ENCODE measurements around the gene NEGR1.
"Not testable (repeated sequence)": the region's sequence is repeated elsewhere in the genome, so short reads cannot be mapped to it uniquely, and the experiment has no call there.

Gene NEGR1

GRCh38 chr1:72282271-72283021, at the start of gene NEGR1:
NEGR1 (minus strand) TSS chr1:72282539.
- DNase-seq (ENCODE audit: low read depth in 4 of 4, low spot score in 1 of 4) = peak in 1 of 4 experiments; percentile 37

DNA sequence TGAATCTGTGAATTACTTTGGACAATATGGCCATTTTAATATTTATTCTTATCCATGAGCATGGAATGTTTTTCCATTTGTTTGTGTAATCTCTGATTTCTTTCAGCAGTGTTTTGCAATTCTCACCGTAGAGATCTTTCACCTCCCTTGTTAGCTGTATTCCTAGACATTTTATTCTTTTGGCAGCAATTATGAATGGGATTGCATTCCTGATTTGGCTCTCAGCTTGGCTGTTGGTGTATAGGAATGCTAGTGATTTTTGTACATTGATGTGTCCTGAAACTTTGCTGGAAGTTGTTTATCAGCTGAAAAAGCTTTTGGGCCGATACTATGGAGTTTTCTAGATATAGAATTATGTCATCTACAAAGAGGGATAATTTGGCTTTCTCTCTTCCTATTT, 44.2 kb upstream of the NEGR1 start:
- no peak for DNase-seq (ENCODE audit: low read depth in 4 of 4, low spot score in 1 of 4)

GRCh38 chr1:72324451-72324850, 42.1 kb upstream of the NEGR1 start:
- DNase-seq (ENCODE audit: low read depth in 4 of 4, low spot score in 1 of 4) = no peak

DNA sequence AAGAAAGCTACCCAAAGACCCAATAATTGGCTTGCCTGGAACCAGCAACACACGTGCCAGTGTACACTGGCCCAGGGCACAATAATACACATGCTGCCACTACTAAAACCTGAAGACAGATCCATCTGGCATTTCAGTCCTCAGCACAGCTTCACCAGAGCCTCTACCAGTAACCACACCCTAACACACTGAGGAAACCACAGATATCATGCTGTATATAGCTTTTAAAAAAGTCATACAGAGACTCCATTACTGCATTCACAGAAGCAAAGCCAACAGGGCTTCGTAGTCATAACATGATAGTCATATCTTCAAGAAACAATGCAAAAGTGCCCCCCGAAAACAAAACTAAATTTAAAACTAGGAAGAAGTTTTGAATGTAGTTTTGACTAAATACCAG, 40.6 kb upstream of the NEGR1 start:
- DNase-seq (ENCODE audit: low read depth in 4 of 4, low spot score in 1 of 4) = no peak

- no peak for DNase-seq (ENCODE audit: low read depth in 4 of 4, low spot score in 1 of 4)
Measured at GRCh38 chr1:72296501-72296900, 14.2 kb upstream of the NEGR1 start.

- DNase-seq (ENCODE audit: low read depth in 4 of 4, low spot score in 1 of 4) = no peak
Measured at GRCh38 chr1:72288886-72289285, 6.5 kb upstream of the NEGR1 start.

DNA sequence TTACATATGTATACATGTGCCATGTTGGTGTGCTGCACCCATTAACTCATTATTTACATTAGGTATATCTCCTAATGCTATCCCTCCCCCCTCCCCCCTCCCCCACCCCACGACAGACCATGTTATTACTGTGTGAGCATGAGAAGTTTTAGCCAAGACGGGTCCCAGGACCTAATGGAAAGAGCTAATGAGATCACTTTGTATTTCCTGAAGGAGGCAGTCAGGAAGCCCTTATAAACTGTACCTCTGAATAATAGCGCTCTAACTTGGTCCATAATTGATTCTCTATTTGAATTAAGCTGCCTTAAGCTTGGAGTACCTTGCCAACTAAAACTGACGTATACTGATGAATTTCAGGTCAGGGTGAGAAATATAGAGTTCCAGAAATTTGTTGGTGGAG, 4.1 kb upstream of the NEGR1 start:
- no peak for DNase-seq (ENCODE audit: low read depth in 4 of 4, low spot score in 1 of 4)

GRCh38 chr1:72285074-72285425, 2.7 kb upstream of the NEGR1 start:
- DNase-seq (ENCODE audit: low read depth in 4 of 4, low spot score in 1 of 4) = no peak

DNA sequence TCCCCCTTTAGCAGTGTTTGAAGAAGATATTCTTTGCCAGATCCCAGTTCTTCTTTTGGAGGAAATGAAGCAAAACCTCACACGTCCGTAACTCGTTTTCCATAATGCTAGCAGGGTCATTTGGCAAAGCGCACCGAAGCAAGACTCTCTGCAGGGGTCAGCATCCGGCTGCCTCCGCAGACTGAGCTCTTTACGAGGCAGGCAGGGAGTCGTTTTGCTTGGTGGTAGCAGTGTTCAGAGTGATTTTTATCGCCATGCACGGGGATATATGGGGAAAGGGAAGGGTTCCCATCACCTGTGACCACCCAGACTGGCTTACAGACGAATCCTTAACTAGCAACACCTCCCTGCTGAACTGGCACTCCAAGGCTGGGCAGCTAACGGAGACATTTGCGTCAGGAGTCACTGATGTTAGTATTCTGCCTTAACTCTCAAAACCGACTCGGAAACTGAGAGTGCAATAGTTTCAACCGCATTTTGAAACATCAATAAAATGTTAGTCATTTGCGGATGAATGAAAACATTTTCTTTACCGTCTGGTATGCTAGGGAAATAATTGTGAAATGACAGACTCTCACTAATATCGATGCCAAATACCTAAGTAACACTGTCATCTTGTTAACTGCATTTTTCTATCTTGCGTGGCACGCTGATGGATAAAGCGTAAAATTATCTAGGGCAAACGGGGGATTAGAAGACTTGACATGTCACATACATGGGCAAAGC, 2.2 kb upstream of the NEGR1 start:
- no peak for DNase-seq (ENCODE audit: low read depth in 4 of 4, low spot score in 1 of 4)

- no peak for DNase-seq (ENCODE audit: low read depth in 4 of 4, low spot score in 1 of 4)
Measured at GRCh38 chr1:72284084-72284347, 1.7 kb upstream of the NEGR1 start.

DNA sequence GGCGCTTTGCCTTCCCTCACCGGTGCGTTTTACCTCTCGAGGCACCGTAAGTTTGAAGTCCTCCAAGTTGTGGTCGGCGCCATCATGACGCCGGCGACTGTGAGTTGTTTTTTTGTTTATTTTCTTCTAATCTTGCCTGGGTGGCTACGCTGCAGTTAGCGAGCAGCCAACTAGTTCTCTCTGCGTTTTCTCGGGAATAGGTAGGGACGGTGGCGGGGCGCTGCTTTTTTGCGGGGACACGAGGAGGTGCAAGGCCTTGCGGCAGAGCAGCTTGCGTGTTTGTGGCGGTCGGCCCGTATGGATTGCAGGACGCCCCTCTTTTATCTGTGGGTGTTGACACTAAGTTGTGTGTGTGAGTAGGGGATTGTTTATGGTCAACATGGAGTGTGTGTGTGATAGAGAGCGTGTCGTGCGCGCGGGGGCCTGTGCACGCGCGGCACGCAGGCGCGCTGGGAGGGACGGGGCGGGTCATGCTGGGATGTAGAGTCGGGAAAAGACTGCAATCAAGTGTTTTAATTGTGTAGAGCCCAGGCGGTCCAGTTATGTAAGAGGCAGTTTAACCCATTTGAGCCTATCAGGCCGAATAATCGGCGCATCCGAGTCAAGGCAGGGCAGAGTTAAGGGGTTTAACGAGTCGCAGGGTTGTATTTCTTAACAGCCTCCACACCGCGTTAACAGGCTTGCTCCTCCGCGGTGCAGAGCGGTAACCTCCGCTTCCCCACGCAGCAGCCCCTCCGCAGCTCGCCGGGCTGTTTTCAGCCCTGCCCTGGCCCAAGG, 1.2 kb upstream of the NEGR1 start:
- DNase-seq (ENCODE audit: low read depth in 4 of 4, low spot score in 1 of 4) = no peak

- DNase-seq (ENCODE audit: low read depth in 4 of 4, low spot score in 1 of 4) = no peak
Measured at GRCh38 chr1:72283022-72283306, 625 bp upstream of the NEGR1 start.

DNA sequence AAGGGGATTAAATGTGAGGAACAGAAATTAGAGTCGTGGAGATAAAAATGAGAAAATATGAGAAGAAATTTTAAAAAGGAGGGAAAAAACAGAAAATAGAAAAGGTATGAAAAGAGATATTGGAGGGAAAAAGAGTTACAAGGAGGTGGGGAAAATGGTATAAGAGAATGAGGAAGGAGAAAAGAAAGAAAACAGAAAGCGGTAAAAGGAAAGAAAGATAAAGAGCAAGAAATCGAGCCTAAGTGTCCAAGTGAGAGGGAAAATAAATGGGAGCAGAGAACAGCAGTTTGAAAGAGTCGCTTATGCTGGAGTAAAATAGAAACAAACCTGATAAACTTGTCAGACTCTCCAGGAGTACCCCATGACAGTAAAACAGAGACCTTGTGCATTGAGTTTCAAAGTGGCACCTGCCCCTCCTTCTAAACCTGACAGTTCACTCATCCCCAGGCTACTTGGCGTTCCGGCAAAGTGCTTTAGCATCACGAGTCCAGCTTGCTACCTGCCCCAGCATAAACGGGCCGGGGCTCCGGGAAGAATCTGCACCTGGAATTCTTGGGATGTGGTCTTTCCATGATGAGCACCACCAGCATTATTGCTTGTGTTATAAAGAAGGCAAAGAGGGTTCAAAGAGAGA, 585 bp downstream of the NEGR1 start:
- no peak for DNase-seq (ENCODE audit: low read depth in 4 of 4, low spot score in 1 of 4)

GRCh38 chr1:72281144-72281543, 1.2 kb downstream of the NEGR1 start:
- no peak for DNase-seq (ENCODE audit: low read depth in 4 of 4, low spot score in 1 of 4)

GRCh38 chr1:72280711-72281110, 1.6 kb downstream of the NEGR1 start:
- DNase-seq (ENCODE audit: low read depth in 4 of 4, low spot score in 1 of 4) = no peak

DNA sequence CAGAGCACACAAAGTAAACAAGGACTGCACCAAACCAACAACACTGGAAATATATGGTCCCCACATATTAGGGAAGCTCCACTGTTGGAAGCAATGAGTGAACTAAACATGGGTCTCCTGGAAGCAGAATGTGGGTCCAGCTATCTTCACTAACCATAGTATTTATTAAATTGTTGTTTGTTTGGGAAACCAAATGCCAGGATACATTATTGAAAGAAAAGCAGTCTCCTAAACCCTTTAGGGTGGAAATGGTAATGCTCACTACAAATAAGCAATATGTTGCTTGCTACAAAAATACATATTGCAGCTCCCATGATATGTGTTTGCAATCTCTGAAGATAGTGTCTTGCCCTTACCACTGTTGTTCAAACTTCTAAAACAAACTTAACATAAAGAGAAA, 2.2 kb downstream of the NEGR1 start:
- DNase-seq (ENCODE audit: low read depth in 4 of 4, low spot score in 1 of 4) = no peak

DNA sequence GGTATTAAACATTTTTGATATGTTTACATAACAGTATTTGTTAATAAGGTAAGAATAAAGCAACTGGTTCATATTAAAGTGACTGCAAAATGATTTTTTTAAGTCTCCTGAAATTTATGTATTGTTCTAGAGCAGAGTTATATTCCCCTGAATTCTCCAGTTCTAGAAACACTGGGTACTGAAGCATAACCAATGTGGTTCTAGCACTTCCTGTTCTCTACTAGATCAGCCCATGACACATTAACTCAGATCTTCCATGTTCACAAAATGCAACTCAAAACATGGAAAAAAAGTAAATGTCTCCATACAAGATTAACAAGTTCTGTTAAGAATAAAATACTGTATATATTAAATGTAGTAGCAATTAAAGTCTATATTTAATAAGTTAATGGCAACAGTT, 3.9 kb downstream of the NEGR1 start:
- DNase-seq (ENCODE audit: low read depth in 4 of 4, low spot score in 1 of 4) = no peak

DNA sequence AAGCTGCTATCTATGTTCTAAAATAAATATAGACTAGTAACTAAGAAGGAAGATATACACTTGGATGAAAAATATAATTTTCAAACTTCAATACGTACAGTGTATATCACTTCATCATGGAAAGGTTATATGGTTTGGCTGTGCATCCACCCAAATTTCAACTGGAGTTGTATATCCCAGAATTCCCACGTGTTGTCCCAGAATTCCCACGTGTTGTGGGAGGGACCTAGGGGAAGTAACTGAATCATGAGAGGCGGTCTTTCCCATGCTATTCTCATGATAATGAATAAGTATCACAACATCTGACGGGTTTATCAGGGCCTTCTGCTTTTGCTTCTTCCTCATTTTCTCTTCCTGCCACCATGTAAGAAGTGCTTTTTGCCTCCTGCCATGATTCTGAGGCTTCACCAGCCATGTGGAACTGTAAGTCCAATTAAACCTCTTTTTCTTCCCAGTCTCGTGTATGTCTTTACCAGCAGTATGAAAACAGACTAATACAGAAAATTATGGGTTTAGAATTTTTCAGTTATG, 10.7 kb downstream of the NEGR1 start:
- DNase-seq (ENCODE audit: low read depth in 4 of 4, low spot score in 1 of 4) = no peak

DNA sequence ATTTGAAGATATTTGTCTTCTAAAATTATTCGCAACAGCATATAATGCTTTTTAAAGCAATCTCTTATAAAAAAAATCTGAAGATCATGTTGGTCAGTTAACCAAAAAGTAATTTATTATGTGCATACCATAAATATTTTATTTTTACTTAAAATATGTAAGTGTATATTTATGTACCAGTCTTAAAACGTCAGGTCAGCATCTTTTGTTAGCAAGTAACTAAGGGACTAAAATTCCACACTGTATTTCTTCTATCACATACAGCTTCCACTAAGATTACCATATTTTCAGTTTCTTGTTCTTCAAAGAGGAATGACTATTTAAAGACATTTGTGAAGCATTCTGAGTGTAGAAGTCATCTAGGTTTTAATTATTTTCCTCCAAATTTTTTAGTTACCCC, 19.6 kb downstream of the NEGR1 start:
- no peak for DNase-seq (ENCODE audit: low read depth in 4 of 4, low spot score in 1 of 4)

- no peak for DNase-seq (ENCODE audit: low read depth in 4 of 4, low spot score in 1 of 4)
Measured at GRCh38 chr1:72253132-72253531, 29.2 kb downstream of the NEGR1 start.

DNA sequence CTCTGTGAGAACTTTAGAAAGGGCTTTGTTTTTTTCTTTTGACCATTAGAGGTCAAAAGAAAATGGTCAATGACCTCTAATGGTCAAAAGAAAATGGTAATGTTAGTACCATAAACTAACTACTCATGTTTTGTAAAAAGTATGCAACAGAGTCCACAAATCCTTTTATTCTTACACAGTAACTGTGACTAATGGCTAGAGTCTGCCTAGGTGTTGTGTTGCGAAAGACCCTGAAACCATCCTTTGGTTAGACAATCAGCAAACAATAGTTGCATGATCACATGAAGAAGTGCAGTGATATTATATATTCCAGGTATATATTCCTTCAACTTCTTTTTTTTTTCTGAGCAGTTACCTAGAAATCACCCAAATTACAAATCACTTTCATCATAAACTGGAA, 40.9 kb downstream of the NEGR1 start:
- DNase-seq (ENCODE audit: low read depth in 4 of 4, low spot score in 1 of 4) = no peak

DNA sequence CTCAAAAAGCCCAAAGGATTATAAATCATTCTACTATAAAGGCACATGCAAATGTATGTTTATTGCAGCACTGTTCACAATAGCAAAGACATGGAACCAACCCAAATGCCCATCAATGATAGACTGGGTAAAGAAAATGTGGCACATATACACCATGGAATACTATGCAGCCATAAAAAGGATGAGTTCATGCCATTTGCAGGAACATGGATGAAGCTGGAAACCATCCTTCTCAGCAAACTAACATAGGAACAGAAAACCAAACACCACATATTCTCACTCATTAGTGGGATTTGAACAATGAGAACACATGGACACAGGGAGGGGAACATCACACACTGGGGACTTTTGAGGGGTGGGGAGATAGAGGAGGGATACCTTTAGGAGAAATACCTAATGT, 46.4 kb downstream of the NEGR1 start:
- DNase-seq (ENCODE audit: low read depth in 4 of 4, low spot score in 1 of 4) = not testable (repeated sequence)
